PC-9 (cell line): ENCODE results near the gene CRB2. TPM values are rescaled to one million over a fixed set of nuclear protein-coding genes. Genes with fewer than 3 reads are reported as not detected.

Source experiments
- BruUV-seq: library from RNA; stranded (reverse); fragments of 400-500 nt; replicated peaks from 2 replicates; lab custom pipeline; 2021; lab: Mats Ljungman, UMichigan
- CTCF ChIA-PET: fragments of 300-600 bp; sonication (Branson Sonifier 250); formaldehyde crosslinking; loops from one replicate; lab custom pipeline; 2022; ENCODE audit warnings: antibody characterized with exemption; lab: Charles Lee
- POLR2A ChIA-PET: fragments of 300-600 bp; sonication (Branson Sonifier 250); formaldehyde crosslinking; loops from one replicate; lab custom pipeline; 2022; ENCODE audit warnings: antibody characterized with exemption; ENCODE audit not compliant: unreplicated experiment; lab: Charles Lee
- DNase-seq, 2 experiments: peaks; one replicate each; pipeline versions ENCODE4 v3.0.0 to v3.0.0-alpha.2; 2015 to 2022; ENCODE audit warnings: mixed read lengths in 1 of 2
- H2AFZ ChIP-seq: fragments of 200-600 bp; sonication (generic); 2 replicates; pipeline ENCODE4 v1.8.1; 2017; ENCODE audit warnings: antibody characterized with exemption
- H3F3A ChIP-seq: fragments of 200-600 bp; sonication (generic); 2 replicates; pipeline ENCODE4 v1.8.1; 2017; ENCODE audit warnings: antibody characterized with exemption, mild to moderate bottlenecking, low read depth; ENCODE audit not compliant: insufficient read depth
- H3K27ac ChIP-seq: fragments of 200-600 bp; sonication (generic); 2 replicates; pipeline ENCODE4 v1.6.1; 2016; ENCODE audit warnings: mixed run types
- H3K27me3 ChIP-seq: fragments of 200-600 bp; sonication (generic); 2 replicates; pipeline ENCODE4 v1.6.1; 2016; ENCODE audit warnings: low read depth, mixed run types; ENCODE audit not compliant: insufficient read depth
- H3K36me3 ChIP-seq: fragments of 200-600 bp; sonication (generic); 2 replicates; pipeline ENCODE4 v1.6.1; 2016; ENCODE audit warnings: low read depth, mixed run types
- H3K4me1 ChIP-seq: fragments of 200-600 bp; sonication (generic); replicated peaks from 2 replicates; pipeline ENCODE4 v1.6.1; 2016; ENCODE audit warnings: mixed run types; ENCODE audit not compliant: insufficient read depth
- H3K4me2 ChIP-seq: fragments of 200-600 bp; sonication (generic); 2 replicates; pipeline ENCODE4 v1.6.1; 2017; ENCODE audit warnings: mixed run types
- H3K4me3 ChIP-seq: fragments of 200-600 bp; sonication (generic); 2 replicates; pipeline ENCODE4 v1.6.1; 2016; ENCODE audit warnings: mixed run types
- H3K79me2 ChIP-seq: fragments of 200-600 bp; sonication (generic); 2 replicates; pipeline ENCODE4 v1.6.1; 2017; ENCODE audit warnings: low read depth, mixed run types
- H3K9me2 ChIP-seq: fragments of 200-600 bp; sonication (generic); 2 replicates; pipeline ENCODE4 v1.8.1; 2017; ENCODE audit warnings: mild to moderate bottlenecking; ENCODE audit not compliant: insufficient read depth
- H3K9me3 ChIP-seq: fragments of 200-600 bp; sonication (generic); 2 replicates; pipeline ENCODE4 v1.8.1; 2016; ENCODE audit warnings: low read depth; ENCODE audit not compliant: insufficient read depth
- H4K20me1 ChIP-seq: fragments of 200-600 bp; sonication (generic); 2 replicates; pipeline ENCODE4 v1.8.1; 2017; ENCODE audit not compliant: insufficient read depth
- EZH2 ChIP-seq: fragments of 200-600 bp; sonication (generic); IDR thresholded peaks from 2 replicates; pipeline ENCODE4 v1.8.0; 2017; ENCODE audit warnings: antibody characterized with exemption, low read depth
- intact Hi-C: fragments of 100-400 bp; cut with micrococcal nuclease; formaldehyde crosslinking; loops from one replicate; pipeline ENCODE4 v1.10.0; 2022; ENCODE audit not compliant: unreplicated experiment
- total RNA-seq: library from RNA; stranded (reverse); gene quantifications from 2 replicates; pipeline ENCODE4 v1.2.3, GENCODE V29; 2021
- TF ChIP-seq, protein P1 (sequence below): fragments of 200-600 bp; sonication (generic); conservative IDR thresholded peaks from 2 replicates; pipeline ENCODE4 v1.6.1; 2017; ENCODE audit warnings: mixed run types, antibody characterized with exemption, mild to moderate bottlenecking, moderate library complexity

Gene CRB2
- total RNA-seq, 1 experiment from 2014 or later: not detected

DNA sequence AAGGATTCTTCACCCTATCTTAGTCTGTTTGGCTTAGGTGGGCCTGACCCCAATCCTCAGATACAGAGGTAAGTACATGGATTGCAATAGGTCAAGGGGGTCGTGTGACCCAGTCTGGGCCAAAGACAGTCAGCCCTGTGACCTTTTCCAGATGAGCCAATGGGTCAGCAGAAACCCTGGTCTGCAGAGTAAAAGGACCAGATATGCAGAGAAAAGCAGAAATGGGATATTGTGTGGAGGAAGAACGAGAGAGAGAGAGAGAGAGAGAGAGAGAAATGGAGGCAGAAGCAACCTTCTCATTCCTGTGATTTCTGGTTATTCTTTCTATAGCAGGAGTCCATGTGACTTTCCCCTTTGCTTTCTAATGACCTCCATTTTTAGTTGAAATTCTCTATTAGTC is 40.4 kb upstream of the CRB2 start:
- Histone ChIP-seq H4K20me1 (no peaks in the 10 kb centered on the region), H3K9me2 (no peaks in the 10 kb centered on the region; the same call in 1 of the 2 replicates), H3K4me1 (0 out of 2 replicates have a peak, but pooled peaks cover 3% of the 10 kb centered on the region), H3K27me3 (no peaks in the 10 kb centered on the region), H3K4me3 (no peak overlapping the region), H2AFZ (no peak overlapping the region), H3K27ac (no peak overlapping the region), H3F3A (peaks cover 5% of the 10 kb centered on the region; the same call in 1 of the 2 replicates), H3K36me3 (no peaks in the 10 kb centered on the region), H3K9me3 (no peaks in the 10 kb centered on the region), H3K4me2 (no peak overlapping the region), H3K79me2 (no peaks in the 10 kb centered on the region)
- BruUV-seq: no TSS peak
- ChIA-PET POLR2A (no interaction called here), CTCF (no interaction called here)
- DNase-seq: no peak
- TF ChIP-seq, protein P1, sequence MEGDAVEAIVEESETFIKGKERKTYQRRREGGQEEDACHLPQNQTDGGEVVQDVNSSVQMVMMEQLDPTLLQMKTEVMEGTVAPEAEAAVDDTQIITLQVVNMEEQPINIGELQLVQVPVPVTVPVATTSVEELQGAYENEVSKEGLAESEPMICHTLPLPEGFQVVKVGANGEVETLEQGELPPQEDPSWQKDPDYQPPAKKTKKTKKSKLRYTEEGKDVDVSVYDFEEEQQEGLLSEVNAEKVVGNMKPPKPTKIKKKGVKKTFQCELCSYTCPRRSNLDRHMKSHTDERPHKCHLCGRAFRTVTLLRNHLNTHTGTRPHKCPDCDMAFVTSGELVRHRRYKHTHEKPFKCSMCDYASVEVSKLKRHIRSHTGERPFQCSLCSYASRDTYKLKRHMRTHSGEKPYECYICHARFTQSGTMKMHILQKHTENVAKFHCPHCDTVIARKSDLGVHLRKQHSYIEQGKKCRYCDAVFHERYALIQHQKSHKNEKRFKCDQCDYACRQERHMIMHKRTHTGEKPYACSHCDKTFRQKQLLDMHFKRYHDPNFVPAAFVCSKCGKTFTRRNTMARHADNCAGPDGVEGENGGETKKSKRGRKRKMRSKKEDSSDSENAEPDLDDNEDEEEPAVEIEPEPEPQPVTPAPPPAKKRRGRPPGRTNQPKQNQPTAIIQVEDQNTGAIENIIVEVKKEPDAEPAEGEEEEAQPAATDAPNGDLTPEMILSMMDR: no peak
- no peak for TF ChIP-seq EZH2
- intact Hi-C loops: no loop called here

DNA sequence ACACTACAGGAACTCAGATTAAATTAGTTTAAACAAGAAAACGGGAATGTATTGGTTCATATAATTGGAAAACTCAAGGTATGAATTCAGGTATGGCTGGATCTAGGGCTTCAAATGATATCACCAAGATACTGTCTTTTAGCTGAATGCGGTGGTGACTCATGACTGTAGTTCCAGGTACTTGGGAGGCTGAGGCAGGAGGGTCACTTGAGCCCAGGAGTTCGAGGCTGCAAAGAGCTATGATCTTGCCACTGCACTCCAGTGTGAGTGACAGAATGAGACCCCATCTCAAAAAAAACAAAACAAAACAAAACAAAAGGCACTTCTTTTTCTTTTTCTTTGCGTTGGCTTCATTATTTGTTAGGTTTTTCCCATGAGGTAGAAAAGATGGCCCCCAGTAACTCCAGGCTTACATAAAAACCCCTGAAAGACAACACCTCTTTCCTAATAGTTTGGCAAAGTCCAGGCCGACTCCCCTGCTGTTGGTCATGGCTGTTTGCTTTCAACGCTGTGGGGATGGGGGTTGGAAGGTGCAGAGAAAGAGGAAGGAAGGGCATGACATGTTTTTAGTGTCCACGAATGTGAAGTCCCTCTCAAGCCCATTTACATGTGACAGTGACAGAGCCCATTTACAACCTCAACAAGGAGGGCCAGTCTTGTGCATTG is 39.8 kb upstream of the CRB2 start:
- POLR2A ChIA-PET: no interaction called here
- no peak overlapping the region for H3K4me3 ChIP-seq
- H3K36me3 ChIP-seq: no peaks in the 10 kb centered on the region
- H3K27me3 ChIP-seq: no peaks in the 10 kb centered on the region
- H3K4me2 ChIP-seq: no peak overlapping the region
- TF ChIP-seq, protein P1: no peak
- no peak for TF ChIP-seq EZH2
- H3K9me3 ChIP-seq: no peaks in the 10 kb centered on the region
- H3K27ac ChIP-seq: no peak overlapping the region
- H3K79me2 ChIP-seq: no peaks in the 10 kb centered on the region
- no peak overlapping the region for H2AFZ ChIP-seq
- intact Hi-C loops: no loop called here
- no peaks in the 10 kb centered on the region for H4K20me1 ChIP-seq
- H3K4me1 ChIP-seq: 0 out of 2 replicates have a peak, but pooled peaks cover 3% of the 10 kb centered on the region
- CTCF ChIA-PET: no interaction called here
- BruUV-seq: no TSS peak
- H3K9me2 ChIP-seq: no peaks in the 10 kb centered on the region; the same call in 1 of the 2 replicates
- H3F3A ChIP-seq: peaks cover 5% of the 10 kb centered on the region; the same call in 1 of the 2 replicates
- DNase-seq: no peak

DNA sequence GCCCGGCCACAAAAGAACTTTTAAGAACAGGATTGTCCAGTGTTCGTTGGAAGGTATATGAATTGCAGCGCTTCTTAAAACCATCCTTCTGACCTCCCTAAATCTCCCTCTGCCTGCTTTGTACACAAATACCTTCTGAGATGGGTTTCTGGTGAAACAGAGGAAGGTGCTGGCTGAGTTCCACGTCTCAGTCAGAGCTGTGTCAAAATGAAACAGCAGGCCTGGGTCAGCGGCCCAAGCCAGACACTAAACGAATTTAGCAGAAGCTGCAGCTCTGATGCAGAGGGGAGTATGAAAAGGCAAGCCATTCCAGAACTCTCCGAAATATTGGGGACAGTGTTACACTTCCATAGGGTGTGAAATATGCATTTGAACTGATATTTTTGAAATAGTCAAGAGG is 37.8 kb upstream of the CRB2 start:
- ChIA-PET CTCF (no interaction called here), POLR2A (no interaction called here)
- no peaks in the 10 kb centered on the region; the same call in 1 of the 2 replicates for H3K9me2 ChIP-seq
- no TSS peak for BruUV-seq
- no peak overlapping the region for H2AFZ ChIP-seq
- H3K4me2 ChIP-seq: no peak overlapping the region
- no peak overlapping the region for H3K27ac ChIP-seq
- no peaks in the 10 kb centered on the region for H3K27me3 ChIP-seq
- intact Hi-C loops: no loop called here
- 0 out of 2 replicates have a peak, but pooled peaks cover 3% of the 10 kb centered on the region for H3K4me1 ChIP-seq
- no peaks in the 10 kb centered on the region for H3K36me3 ChIP-seq
- no peaks in the 10 kb centered on the region; the same call in 1 of the 2 replicates for H3F3A ChIP-seq
- DNase-seq: no peak
- H3K79me2 ChIP-seq: no peaks in the 10 kb centered on the region
- no peak for TF ChIP-seq EZH2
- TF ChIP-seq, protein P1: no peak
- no peaks in the 10 kb centered on the region for H3K9me3 ChIP-seq
- no peaks in the 10 kb centered on the region for H4K20me1 ChIP-seq
- H3K4me3 ChIP-seq: no peak overlapping the region
